HG03139 (cell line): Measurements from ENCODE around the gene PPP1R14C.

Experiments used
- ATAC-seq: cut with Tn5 transposase; IDR thresholded peaks from one replicate; pipeline ENCODE4 v1.9.1; 2021; ENCODE audit not compliant: unreplicated experiment

The PPP1R14C gene, protein sequence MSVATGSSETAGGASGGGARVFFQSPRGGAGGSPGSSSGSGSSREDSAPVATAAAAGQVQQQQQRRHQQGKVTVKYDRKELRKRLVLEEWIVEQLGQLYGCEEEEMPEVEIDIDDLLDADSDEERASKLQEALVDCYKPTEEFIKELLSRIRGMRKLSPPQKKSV

DNA sequence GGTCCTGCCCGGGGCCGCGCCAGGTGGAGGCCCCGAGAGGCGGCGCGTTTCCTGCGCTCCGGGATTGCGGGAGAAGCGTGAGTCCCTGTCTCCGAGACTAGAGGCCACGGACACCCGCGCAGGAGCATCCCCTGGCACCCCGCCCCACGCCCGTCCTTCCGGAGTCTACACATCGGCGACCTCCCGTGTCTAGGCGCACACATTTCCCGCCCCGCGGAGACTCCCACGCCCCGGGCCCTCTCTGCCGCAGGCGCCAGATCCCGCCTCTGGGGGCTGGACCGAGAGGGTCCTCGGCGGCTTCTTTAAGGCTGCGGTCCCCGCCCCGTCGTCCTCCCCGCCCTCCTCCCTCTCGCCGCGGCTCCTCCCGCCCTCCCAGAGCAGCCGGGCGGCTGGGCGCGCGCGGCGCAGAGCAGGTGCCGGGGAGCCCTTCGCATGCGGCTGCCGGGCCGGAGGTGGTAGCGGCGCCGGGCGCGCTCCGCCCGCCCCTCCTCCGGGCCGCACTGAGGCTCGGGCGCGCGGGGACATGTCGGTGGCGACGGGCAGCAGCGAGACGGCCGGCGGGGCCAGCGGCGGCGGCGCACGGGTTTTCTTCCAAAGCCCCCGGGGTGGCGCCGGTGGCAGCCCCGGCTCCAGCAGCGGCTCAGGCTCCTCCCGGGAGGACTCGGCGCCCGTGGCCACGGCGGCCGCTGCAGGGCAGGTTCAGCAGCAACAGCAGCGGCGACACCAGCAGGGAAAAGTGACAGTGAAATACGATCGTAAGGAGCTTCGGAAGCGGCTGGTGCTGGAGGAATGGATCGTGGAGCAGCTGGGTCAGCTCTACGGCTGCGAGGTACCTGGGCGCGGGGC, at the start of gene PPP1R14C:
PPP1R14C (plus strand) TSS at position 375 of the 846 bp plus-strand sequence; CDS start at position 524, 149 bp downstream.
- no peak for ATAC-seq

- no peak for ATAC-seq
These were observed 49.4 kb upstream of the PPP1R14C start for GRCh38 chr6:150093397-150093796.

DNA sequence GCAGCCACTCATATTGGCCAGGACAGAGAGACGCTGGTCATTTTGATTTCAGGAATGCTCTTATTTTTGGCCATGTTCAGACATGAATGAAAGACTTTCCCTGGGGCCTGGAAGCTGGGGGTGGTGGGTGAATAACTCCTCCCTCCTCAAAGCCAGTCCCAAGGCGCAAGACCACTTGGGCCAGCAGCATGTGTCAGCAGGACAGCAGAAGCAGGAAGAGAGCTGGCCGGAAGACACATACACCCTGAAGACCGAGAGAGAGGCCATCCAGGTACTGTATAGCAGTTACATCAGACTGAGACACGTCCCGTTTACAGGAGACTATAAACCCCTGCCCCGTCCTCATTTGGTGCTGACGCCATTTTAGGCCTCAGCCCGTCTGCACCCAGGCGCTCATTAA, 44.7 kb upstream of the PPP1R14C start:
- no peak for ATAC-seq

- ATAC-seq: no peak
These were observed 43.3 kb upstream of the PPP1R14C start for GRCh38 chr6:150099546-150099945.

DNA sequence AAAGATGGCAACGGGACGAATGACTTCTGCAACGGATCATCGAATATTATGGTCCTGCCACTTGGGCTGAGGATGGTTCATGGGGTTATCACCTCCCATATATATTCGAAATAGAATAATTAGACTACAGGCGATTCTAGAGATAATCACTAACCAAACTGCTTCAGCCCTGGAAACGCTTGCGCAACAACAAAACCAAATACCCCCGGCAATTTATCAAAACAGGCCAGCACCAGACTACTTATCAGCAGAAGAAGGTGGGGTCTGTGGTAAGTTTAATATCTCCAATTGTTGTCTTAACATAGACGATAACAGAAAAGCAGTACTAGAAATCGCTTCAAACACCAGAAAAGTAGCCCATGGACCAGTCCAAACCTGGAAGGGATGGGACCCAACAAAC, 42.9 kb upstream of the PPP1R14C start:
- ATAC-seq: no peak

DNA sequence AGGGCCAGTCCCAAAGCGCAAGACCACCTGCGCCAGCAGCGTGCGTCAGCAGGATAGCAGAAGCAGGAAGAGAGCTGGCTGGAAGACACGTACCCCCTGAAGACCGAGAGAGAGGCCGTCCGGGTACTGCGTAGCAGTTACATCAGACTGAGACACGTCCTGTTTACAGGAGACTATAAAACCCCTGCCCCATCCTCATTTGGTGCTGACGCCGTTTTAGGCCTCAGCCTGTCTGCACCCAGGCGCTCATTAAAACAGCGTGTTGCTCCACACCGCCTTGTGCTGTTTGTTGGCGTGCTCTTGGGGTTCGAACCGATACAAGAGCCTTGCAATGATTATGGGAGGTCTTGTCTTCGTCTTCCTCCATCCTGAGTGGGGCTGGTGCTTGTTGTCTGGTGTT, 42.1 kb upstream of the PPP1R14C start:
- ATAC-seq: no peak

DNA sequence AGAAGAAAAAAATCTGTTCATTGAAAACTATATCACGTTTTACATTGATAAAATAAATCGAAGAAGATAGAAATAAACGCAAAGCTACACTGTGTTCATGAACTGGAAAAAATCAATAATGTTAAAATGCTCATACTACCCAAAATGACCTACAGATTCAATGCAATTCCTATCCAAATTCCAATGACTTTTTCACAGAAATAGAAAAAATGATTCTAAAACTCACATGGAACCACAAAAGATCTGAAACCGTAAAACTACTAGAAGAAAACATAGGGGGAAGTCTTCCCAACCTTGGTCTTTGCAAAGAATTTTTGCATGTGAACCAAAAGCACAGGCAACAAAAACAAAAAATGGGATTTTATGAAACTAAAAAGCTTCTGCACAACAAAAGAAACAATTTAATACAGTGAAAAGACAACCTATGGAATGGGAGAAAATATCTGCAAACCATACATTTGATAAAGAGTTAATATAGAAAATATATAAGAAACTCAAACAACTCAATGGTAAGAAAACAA, 40.0 kb upstream of the PPP1R14C start:
- ATAC-seq: no peak

GRCh38 chr6:150112233-150112632, 30.6 kb upstream of the PPP1R14C start:
- no peak for ATAC-seq

DNA sequence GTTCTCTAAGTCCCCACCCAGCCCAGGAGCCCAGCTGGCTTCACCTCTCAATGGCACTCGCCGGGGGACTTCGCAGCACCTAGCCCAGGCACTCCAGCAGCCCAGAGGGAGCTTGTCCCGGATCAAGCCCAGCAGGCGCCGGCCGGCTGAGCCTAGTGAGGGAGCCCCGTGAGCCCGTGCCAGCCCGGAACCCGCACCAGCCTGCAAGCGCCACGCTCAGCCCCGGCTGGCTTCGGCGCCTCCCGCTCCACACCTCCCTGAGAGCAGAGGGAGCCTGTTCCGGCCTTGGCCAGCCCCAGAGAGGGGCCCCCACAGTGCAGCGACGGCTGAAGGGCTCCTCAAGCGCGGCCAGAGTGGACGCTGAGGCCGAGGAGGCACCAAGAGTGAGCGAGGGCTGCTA, 27.1 kb upstream of the PPP1R14C start:
- no peak for ATAC-seq

GRCh38 chr6:150116200-150116800, 26.5 kb upstream of the PPP1R14C start:
- no peak for ATAC-seq

DNA sequence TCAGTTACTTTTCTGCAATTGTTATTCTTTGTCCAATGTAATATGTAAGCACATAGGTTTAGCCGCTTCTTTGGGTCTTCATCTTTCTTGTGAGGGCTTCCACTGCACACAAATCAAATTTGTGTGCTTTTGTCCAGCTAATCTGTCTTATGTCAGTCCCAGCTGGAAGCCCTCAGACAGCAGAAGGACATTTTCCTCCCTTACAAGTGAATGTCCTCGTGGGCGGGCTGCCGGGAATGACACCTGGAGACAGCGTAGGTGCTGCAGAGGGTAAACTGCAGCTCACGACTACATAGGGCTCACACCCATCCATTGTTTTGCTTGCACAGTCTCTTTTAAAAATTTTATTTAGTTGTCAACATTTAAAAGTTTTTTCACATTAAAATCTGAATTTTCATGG, 24.6 kb upstream of the PPP1R14C start:
- ATAC-seq: no peak

- no peak for ATAC-seq
These were observed 24.2 kb upstream of the PPP1R14C start for GRCh38 chr6:150118627-150119026.

DNA sequence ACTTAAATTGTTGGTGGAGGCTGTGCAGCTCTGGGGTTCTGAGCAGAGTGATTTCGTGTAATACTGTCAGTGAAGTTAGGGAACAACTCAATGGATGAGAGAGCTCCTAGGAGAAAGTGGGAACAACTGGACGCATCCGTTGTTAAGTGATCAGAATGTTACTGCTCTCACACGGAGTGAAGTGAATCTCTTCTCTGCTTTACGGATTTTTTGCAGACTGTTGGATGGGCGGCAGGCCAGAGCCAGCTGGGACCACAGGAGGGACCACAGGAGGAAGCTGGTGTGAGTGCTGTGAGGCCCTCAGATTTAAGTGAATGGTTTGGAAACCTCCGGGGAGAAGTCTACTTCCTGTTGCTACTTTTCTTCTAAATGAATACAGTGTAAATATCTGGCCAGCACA, 23.7 kb upstream of the PPP1R14C start:
- no peak for ATAC-seq

- no peak for ATAC-seq
These were observed 19.2 kb upstream of the PPP1R14C start for GRCh38 chr6:150123645-150124044.

DNA sequence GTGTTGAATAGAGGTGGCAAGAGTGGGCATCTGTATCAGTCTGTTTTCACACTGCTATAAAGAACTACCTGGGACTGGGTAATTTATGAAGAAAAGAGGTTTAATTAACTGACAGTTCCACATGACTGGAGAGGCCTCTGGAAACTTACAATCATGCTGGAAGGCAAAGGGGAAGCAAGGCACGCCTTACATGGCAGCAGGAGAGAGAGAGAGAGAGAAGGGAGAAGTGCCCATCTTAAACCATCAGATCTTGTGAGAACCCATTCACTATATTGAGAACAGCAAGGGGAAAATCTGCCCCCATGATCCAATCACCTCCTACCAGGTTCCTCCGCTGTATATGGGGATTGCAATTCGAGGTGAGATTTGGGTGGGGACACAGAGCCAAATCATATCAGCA, 18.6 kb upstream of the PPP1R14C start:
- ATAC-seq: no peak

GRCh38 chr6:150126641-150127291, 16.1 kb upstream of the PPP1R14C start:
- no peak for ATAC-seq

GRCh38 chr6:150128425-150128824, 14.4 kb upstream of the PPP1R14C start:
- no peak for ATAC-seq

GRCh38 chr6:150129616-150130505, 13.0 kb upstream of the PPP1R14C start:
- no peak for ATAC-seq

DNA sequence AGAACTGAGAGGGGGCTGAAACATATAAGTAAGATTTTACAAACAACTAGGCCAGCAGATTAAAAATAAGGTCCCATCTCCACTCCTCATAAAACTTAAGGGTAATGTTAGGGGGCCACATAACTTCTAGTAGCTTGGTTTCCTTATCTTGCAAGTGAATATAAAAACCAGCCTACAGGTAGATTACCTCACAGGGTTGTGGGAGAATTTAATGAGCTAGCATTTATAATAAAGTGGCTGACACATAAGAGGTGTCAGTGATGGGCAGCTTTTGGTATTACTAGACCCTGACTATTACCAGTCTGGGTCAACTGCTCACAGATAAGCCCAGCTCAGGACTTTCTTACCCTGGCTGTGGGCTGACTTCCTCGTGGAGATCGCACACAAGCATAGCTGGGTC, 9.2 kb upstream of the PPP1R14C start:
- ATAC-seq: no peak

GRCh38 chr6:150134280-150134920, 8.4 kb upstream of the PPP1R14C start:
- no peak for ATAC-seq
